HepG2 (cell line): ENCODE data around the gene PIN4.

Source experiments
- CTCF ChIP-seq: sonication (generic); formaldehyde crosslinking; IDR thresholded peaks from 2 replicates; pipeline ENCODE4 v1.5.0; 2020; ENCODE audit warnings: mild to moderate bottlenecking, missing genetic modification reagents, moderate library complexity
- KDM1A ChIP-seq: IDR thresholded peaks from 2 replicates; pipeline ENCODE4 v1.6.1; 2016; ENCODE audit warnings: missing compliant biosample characterization
- NONO ChIP-seq, 2 experiments: fragments of 450-650 bp in 1 of 2; sonication (generic) in 1 of 2; formaldehyde crosslinking in 1 of 2; IDR thresholded peaks in 1 of 2; conservative IDR thresholded peaks in 1 of 2; 2 replicates each; pipeline versions ENCODE4 v1.6.1 to v1.8.0; 2017 to 2022; ENCODE audit warnings: mild to moderate bottlenecking in 1 of 2, missing genetic modification reagents in 1 of 2, moderate library complexity in 1 of 2
- RBFOX2 ChIP-seq: fragments of 200-400 bp; formaldehyde crosslinking; IDR thresholded peaks from 2 replicates; pipeline ENCODE4 v1.6.1; 2017; ENCODE audit warnings: low read depth, mild to moderate bottlenecking, low read length
- ZBTB21 ChIP-seq: sonication (generic); formaldehyde crosslinking; IDR thresholded peaks from 2 replicates; pipeline ENCODE4 v1.4.0; 2020; ENCODE audit warnings: missing genetic modification reagents
- ZBTB40 ChIP-seq, 2 experiments: fragments of 450-650 bp in 1 of 2; sonication (generic) in 1 of 2; formaldehyde crosslinking in 1 of 2; IDR thresholded peaks; 2 replicates each; pipeline versions ENCODE4 v1.6.1 to v1.8.0; 2016 to 2022; ENCODE audit warnings: antibody characterized with exemption in 1 of 2, mild to moderate bottlenecking in 1 of 2, missing genetic modification reagents in 1 of 2
- ZNF552 ChIP-seq: sonication (generic); formaldehyde crosslinking; IDR thresholded peaks from 2 replicates; pipeline ENCODE4 v1.9.0; 2022; ENCODE audit warnings: missing genetic modification reagents, mild to moderate bottlenecking, borderline replicate concordance

GRCh38 chrX:72238721-72239475 is 57.3 kb downstream of the PIN4 start, which contains the start of gene ERCC6L:
- TF ChIP-seq ZBTB21 (CRISPR knock-in tag), result no peak
- no peak for TF ChIP-seq ZNF552 (CRISPR knock-in tag)
- TF ChIP-seq NONO (IDR thresholded peaks at IDR 0.05), result no peak
- no peak for TF ChIP-seq NONO (CRISPR knock-in tag; conservative IDR thresholded peaks at IDR 0.05)
- no peak for TF ChIP-seq ZBTB40 (IDR thresholded peaks at IDR 0.05)
- TF ChIP-seq ZBTB40 (CRISPR knock-in tag; IDR thresholded peaks at IDR 0.05), result no peak
- TF ChIP-seq CTCF (CRISPR knock-in tag), result no peak
- TF ChIP-seq KDM1A (CRISPR knock-in tag), result no peak
- TF ChIP-seq RBFOX2, result peak; percentile 71
